CD14-positive monocyte (primary cell): ENCODE measurements around the gene XYLT1. TPM values are rescaled to one million over a fixed set of nuclear protein-coding genes. Genes with fewer than 3 reads are reported as not detected.
"Not testable (repeated sequence)": the region's sequence is repeated elsewhere in the genome, so short reads cannot be mapped to it uniquely, and the experiment has no call there.

Source experiments
- DNase-seq, 3 donors: peaks; one replicate each; pipeline ENCODE4 v3.0.0-alpha.2; 2011 to 2022
- H2AFZ ChIP-seq: 2 replicates; pipeline ENCODE4 v1.6.0; 2012; ENCODE audit warnings: mild to moderate bottlenecking, low read depth, low read length, inconsistent platforms; ENCODE audit not compliant: insufficient read depth, poor library complexity, severe bottlenecking
- H3K27ac ChIP-seq, 2 donors: 1 replicate in 1 of 2; 2 replicates in 1 of 2; pipeline ENCODE4 v1.5.1; 2012 to 2013; ENCODE audit warnings: low read length in 2 of 2, control low read depth in 1 of 2, inconsistent platforms in 1 of 2, low read depth in 1 of 2, mild to moderate bottlenecking in 1 of 2
- H3K27me3 ChIP-seq, 2 donors: one replicate each; pipeline versions ENCODE4 v1.6.0 to v1.6.1; 2011 to 2013; ENCODE audit warnings: low read length in 2 of 2; ENCODE audit not compliant: control insufficient read depth in 2 of 2, insufficient read depth in 2 of 2
- H3K36me3 ChIP-seq, 2 donors: replicated peaks in 1 of 2; 1 replicate in 1 of 2; 2 replicates in 1 of 2; pipeline versions ENCODE4 v1.5.1 to v1.6.1; 2012 to 2013; ENCODE audit warnings: low read length in 2 of 2, control low read depth in 1 of 2, inconsistent platforms in 1 of 2, mild to moderate bottlenecking in 1 of 2; ENCODE audit not compliant: insufficient read depth in 2 of 2, control insufficient read depth in 1 of 2
- H3K4me1 ChIP-seq, 2 donors: 1 replicate in 1 of 2; 2 replicates in 1 of 2; pipeline versions ENCODE4 v1.5.1 to v1.6.1; 2012 to 2013; ENCODE audit warnings: low read length in 2 of 2, control low read depth in 1 of 2, inconsistent platforms in 1 of 2, mild to moderate bottlenecking in 1 of 2, moderate library complexity in 1 of 2; ENCODE audit not compliant: insufficient read depth in 2 of 2, control insufficient read depth in 1 of 2
- H3K4me2 ChIP-seq: replicated peaks from 2 replicates; pipeline ENCODE3; 2012; ENCODE audit warnings: low read length, moderate library complexity, mild to moderate bottlenecking; ENCODE audit not compliant: poor library complexity, severe bottlenecking; ENCODE audit errors: extremely low read depth
- H3K4me3 ChIP-seq, 3 experiments: fragments of 200-600 bp in 1 of 3; sonication (generic) in 1 of 3; replicated peaks in 1 of 3; 1 replicate in 2 of 3; 2 replicates in 1 of 3; pipeline ENCODE4 v1.5.1; 2011 to 2013; ENCODE audit warnings: low read length in 3 of 3, mild to moderate bottlenecking in 3 of 3, control low read depth in 2 of 3, low read depth in 2 of 3, inconsistent platforms in 1 of 3, moderate library complexity in 1 of 3
- H3K79me2 ChIP-seq: 2 replicates; pipeline ENCODE4 v1.6.0; 2012; ENCODE audit warnings: mild to moderate bottlenecking, control low read depth, inconsistent platforms, low read length, moderate library complexity; ENCODE audit not compliant: insufficient read depth
- H3K9ac ChIP-seq: 2 replicates; pipeline ENCODE4 v1.6.0; 2017; ENCODE audit warnings: low read length, mild to moderate bottlenecking; ENCODE audit not compliant: insufficient read depth, poor library complexity, severe bottlenecking
- H3K9me3 ChIP-seq, 2 donors: replicated peaks in 1 of 2; 1 replicate in 1 of 2; 2 replicates in 1 of 2; pipeline versions ENCODE4 v1.5.1 to v1.6.1; 2012 to 2013; ENCODE audit warnings: low read length in 2 of 2, control low read depth in 1 of 2; ENCODE audit not compliant: control insufficient read depth in 1 of 2, insufficient read depth in 1 of 2
- H4K20me1 ChIP-seq: 2 replicates; pipeline ENCODE4 v1.6.0; 2012; ENCODE audit warnings: mild to moderate bottlenecking, low read length, control low read depth, moderate library complexity; ENCODE audit not compliant: insufficient read depth
- H3K27ac Mint-ChIP-seq, 7 donors: one replicate each; pipeline ENCODE4 v1.8.0; 2020; ENCODE audit warnings: mild to moderate bottlenecking in 7 of 7, mixed read lengths in 7 of 7, moderate library complexity in 6 of 7, inconsistent platforms in 2 of 7
- H3K27me3 Mint-ChIP-seq, 3 donors: one replicate each; pipeline ENCODE4 v1.8.0; 2021 to 2022; ENCODE audit warnings: low read depth in 3 of 3, mild to moderate bottlenecking in 3 of 3, mixed read lengths in 3 of 3, moderate library complexity in 3 of 3, inconsistent platforms in 1 of 3
- H3K36me3 Mint-ChIP-seq, 2 donors: one replicate each; pipeline ENCODE4 v1.8.0; 2020; ENCODE audit warnings: mixed read lengths in 2 of 2, inconsistent platforms in 1 of 2, mild to moderate bottlenecking in 1 of 2
- H3K4me1 Mint-ChIP-seq: one replicate; pipeline ENCODE4 v1.8.0; 2020; ENCODE audit warnings: mild to moderate bottlenecking, mixed read lengths
- H3K4me3 Mint-ChIP-seq, 2 donors: one replicate each; pipeline ENCODE4 v1.8.0; 2020; ENCODE audit warnings: mild to moderate bottlenecking in 2 of 2, mixed read lengths in 2 of 2, moderate library complexity in 1 of 2
- H3K9me3 Mint-ChIP-seq, 7 donors: one replicate each; pipeline ENCODE4 v1.8.0; 2020 to 2022; ENCODE audit warnings: mixed read lengths in 7 of 7, mild to moderate bottlenecking in 6 of 7, moderate library complexity in 6 of 7, inconsistent platforms in 2 of 7
- WGBS: methylation state at CpG from one replicate; pipeline ENCODE4 v1.1.5; 2013; ENCODE audit warnings: missing lambda C conversion rate; ENCODE audit not compliant: insufficient coverage; 5-methylcytosine and 5-hydroxymethylcytosine counted together
- intact Hi-C, 2 donors: fragments of 100-400 bp; cut with micrococcal nuclease; formaldehyde crosslinking; loops; one replicate each; pipeline versions ENCODE4 v1.15.0 to v1.15.1; 2023
- polyA plus RNA-seq, 3 donors: library from polyadenylated mRNA; depleted of rRNA in 1 of 3; unstranded in 2 of 3; stranded (reverse) in 1 of 3; fragments of 300-500 nt in 2 of 3; fragments of >200 nt in 1 of 3; fragmentation: Illumina TruSeq in 2 of 3; gene quantifications; 1 replicate in 2 of 3; 2 replicates in 1 of 3; pipeline ENCODE4 v1.2.3, GENCODE V29; 2012 to 2021
- TF ChIP-seq, protein P1 (sequence below): fragments of 200-600 bp; IDR thresholded peaks from one replicate; pipeline ENCODE4 v1.8.0; 2022; ENCODE audit warnings: antibody characterized with exemption, mild to moderate bottlenecking

The XYLT1 gene
- polyA plus RNA-seq, 3 donors = 0.51 to 9.4 (median 1.6) TPM

DNA sequence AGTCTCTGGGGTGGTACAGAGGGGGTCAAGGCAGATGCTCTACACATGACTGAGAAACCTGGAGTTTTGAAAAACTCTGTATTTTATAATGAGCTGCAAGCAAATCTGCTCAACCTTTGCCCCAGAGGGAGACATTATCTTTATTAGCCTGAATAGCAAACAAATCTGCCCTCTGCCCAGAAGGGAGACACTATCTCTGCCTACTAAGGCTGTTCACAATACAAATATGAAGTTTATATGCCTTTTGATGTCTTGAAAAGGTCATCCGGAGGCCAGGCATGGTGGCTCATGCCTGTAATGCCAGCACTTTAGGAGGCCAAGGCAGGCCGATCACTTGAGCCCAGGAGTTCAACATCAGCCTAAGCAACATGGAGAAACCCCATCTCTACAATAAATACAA, 11.0 kb upstream of the XYLT1 start:
- intact Hi-C loops = no loop called here

DNA sequence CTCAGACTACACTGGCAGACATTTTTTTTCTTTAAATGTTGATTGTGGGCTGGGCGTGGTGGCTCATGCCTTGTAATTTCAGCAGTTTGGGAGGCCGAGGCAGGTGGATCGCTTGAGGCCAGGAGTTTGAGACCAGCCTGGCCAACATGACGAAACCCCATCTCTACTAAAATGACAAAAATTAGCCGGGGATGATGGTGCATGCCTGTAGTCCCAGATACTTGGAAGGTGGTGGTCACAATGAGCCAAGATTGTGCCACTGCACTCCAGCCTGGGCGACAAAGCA, 6.4 kb upstream of the XYLT1 start:
- not testable (repeated sequence) for DNase-seq, H3K4me2 ChIP-seq, H2AFZ ChIP-seq, H3K4me3 Mint-ChIP-seq, H3K4me3 ChIP-seq, H4K20me1 ChIP-seq, H3K9me3 Mint-ChIP-seq, H3K79me2 ChIP-seq, H3K9me3 ChIP-seq, H3K9ac ChIP-seq, H3K27ac Mint-ChIP-seq, H3K36me3 ChIP-seq, H3K27ac ChIP-seq, H3K36me3 Mint-ChIP-seq
- Mint-ChIP-seq H3K4me1 (peaks cover 19% of the 10 kb centered on the region), H3K27me3 (peaks cover 30 to 40% (median 35%) of the 10 kb centered on the region in 3 donors)
- intact Hi-C loops = loop anchor here in 1 of 2 donors (10.0 kb wide), 1 partner anchor 102 kb away; no protein-coding TSS in a partner anchor
- Histone ChIP-seq H3K27me3 (peaks cover 18 to 19% of the 10 kb centered on the region in 2 donors), H3K4me1 (peaks cover 12 to 14% of the 10 kb centered on the region in 2 donors)
- WGBS = 80% methylated on average over 1 of the region's 6 CpGs

More for the DNA sequence above, 11.0 kb upstream of the XYLT1 start:
- Histone ChIP-seq H4K20me1 (no peaks in the 10 kb centered on the region), H3K27me3 (no peaks in the 10 kb centered on the region), H3K4me1 (no peaks in the 10 kb centered on the region), H3K4me2 (no peak overlapping the region), H3K79me2 (no peaks in the 10 kb centered on the region), H3K27ac (no peak overlapping the region), H3K9me3 (no peaks in the 10 kb centered on the region), H3K4me3 (no peak overlapping the region), H3K9ac (no peak overlapping the region), H3K36me3 (no peaks in the 10 kb centered on the region), H2AFZ (no peak overlapping the region)
- DNase-seq = no peak
- 88% methylated on average over 1 of the region's 2 CpGs for WGBS
- peaks cover 5 to 13% (median 7%) of the 10 kb centered on the region in 3 donors for H3K27me3 Mint-ChIP-seq
- peaks cover 7% of the 10 kb centered on the region for H3K4me1 Mint-ChIP-seq
- peaks cover 0 to 9% (median 2%) of the 10 kb centered on the region in 7 donors for H3K9me3 Mint-ChIP-seq
- no peaks in the 10 kb centered on the region for H3K36me3 Mint-ChIP-seq
- no peak overlapping the region for H3K27ac Mint-ChIP-seq
- TF ChIP-seq, protein P1, sequence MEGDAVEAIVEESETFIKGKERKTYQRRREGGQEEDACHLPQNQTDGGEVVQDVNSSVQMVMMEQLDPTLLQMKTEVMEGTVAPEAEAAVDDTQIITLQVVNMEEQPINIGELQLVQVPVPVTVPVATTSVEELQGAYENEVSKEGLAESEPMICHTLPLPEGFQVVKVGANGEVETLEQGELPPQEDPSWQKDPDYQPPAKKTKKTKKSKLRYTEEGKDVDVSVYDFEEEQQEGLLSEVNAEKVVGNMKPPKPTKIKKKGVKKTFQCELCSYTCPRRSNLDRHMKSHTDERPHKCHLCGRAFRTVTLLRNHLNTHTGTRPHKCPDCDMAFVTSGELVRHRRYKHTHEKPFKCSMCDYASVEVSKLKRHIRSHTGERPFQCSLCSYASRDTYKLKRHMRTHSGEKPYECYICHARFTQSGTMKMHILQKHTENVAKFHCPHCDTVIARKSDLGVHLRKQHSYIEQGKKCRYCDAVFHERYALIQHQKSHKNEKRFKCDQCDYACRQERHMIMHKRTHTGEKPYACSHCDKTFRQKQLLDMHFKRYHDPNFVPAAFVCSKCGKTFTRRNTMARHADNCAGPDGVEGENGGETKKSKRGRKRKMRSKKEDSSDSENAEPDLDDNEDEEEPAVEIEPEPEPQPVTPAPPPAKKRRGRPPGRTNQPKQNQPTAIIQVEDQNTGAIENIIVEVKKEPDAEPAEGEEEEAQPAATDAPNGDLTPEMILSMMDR = no peak
- no peak overlapping the region for H3K4me3 Mint-ChIP-seq
